GM23338 (cell line): Measurements from ENCODE around the gene SNX32. TPM values are rescaled to one million over a fixed set of nuclear protein-coding genes. Genes with fewer than 3 reads are reported as not detected.

ENCODE experiments used
- ATAC-seq: fragments of 200-7000 bp; cut with Tn5 transposase; 3 replicates; pipeline ENCODE4 v1.9.1; 2020
- DNase-seq: peaks from one replicate; pipeline ENCODE4 v3.0.0-alpha.2; 2015; ENCODE audit warnings: low spot score
- H2AFZ ChIP-seq: fragments of 200-600 bp; sonication (generic); 2 replicates; pipeline ENCODE4 v1.8.0; 2016; ENCODE audit warnings: antibody characterized with exemption, mild to moderate bottlenecking, moderate library complexity
- H3F3A ChIP-seq: fragments of 200-600 bp; sonication (generic); replicated peaks from 2 replicates; pipeline ENCODE4 v1.8.0; 2017; ENCODE audit warnings: antibody characterized with exemption, mixed run types, low read depth
- H3K27ac ChIP-seq: fragments of 200-600 bp; sonication (generic); 2 replicates; pipeline ENCODE4 v1.6.1; 2016; ENCODE audit warnings: low read depth
- H3K27me3 ChIP-seq: fragments of 200-600 bp; sonication (generic); 2 replicates; pipeline ENCODE4 v1.8.0; 2016; ENCODE audit warnings: mild to moderate bottlenecking, mixed run types, moderate library complexity; ENCODE audit not compliant: insufficient read depth
- H3K36me3 ChIP-seq: fragments of 200-600 bp; sonication (generic); 2 replicates; pipeline ENCODE4 v1.8.0; 2016; ENCODE audit warnings: mild to moderate bottlenecking; ENCODE audit not compliant: insufficient read depth
- H3K4me1 ChIP-seq: fragments of 200-600 bp; sonication (generic); 2 replicates; pipeline ENCODE4 v1.8.0; 2016; ENCODE audit warnings: mild to moderate bottlenecking, moderate library complexity; ENCODE audit not compliant: insufficient read depth
- H3K4me2 ChIP-seq: fragments of 200-600 bp; sonication (generic); 2 replicates; pipeline ENCODE4 v1.7.1; 2017; ENCODE audit warnings: mixed run types
- H3K4me3 ChIP-seq: fragments of 200-600 bp; sonication (generic); 2 replicates; pipeline ENCODE4 v1.6.1; 2016; ENCODE audit warnings: mixed run types
- H3K79me2 ChIP-seq: fragments of 200-600 bp; sonication (generic); replicated peaks from 2 replicates; pipeline ENCODE4 v1.8.0; 2017; ENCODE audit warnings: mild to moderate bottlenecking; ENCODE audit not compliant: insufficient read depth
- H3K9me2 ChIP-seq: fragments of 200-600 bp; sonication (generic); 2 replicates; pipeline ENCODE4 v1.8.0; 2017; ENCODE audit not compliant: insufficient read depth
- H4K20me1 ChIP-seq: fragments of 200-600 bp; sonication (generic); replicated peaks from 2 replicates; pipeline ENCODE4 v1.8.0; 2017; ENCODE audit warnings: mild to moderate bottlenecking; ENCODE audit not compliant: insufficient read depth
- H3K27ac Mint-ChIP-seq: 2 replicates; pipeline ENCODE4 v1.8.0; 2020; ENCODE audit warnings: inconsistent platforms, mild to moderate bottlenecking, moderate library complexity, mixed read lengths
- H3K27me3 Mint-ChIP-seq: 3 replicates; pipeline ENCODE4 v1.8.0; 2022; ENCODE audit warnings: low read depth, mild to moderate bottlenecking, moderate library complexity, mixed read lengths, inconsistent platforms; ENCODE audit not compliant: insufficient read depth, poor library complexity
- H3K36me3 Mint-ChIP-seq: 3 replicates; pipeline ENCODE4 v1.8.0; 2021; ENCODE audit warnings: low read depth, mild to moderate bottlenecking, inconsistent platforms, moderate library complexity, mixed read lengths
- H3K4me1 Mint-ChIP-seq: 3 replicates; pipeline ENCODE4 v1.8.0; 2020; ENCODE audit warnings: mild to moderate bottlenecking, inconsistent platforms, mixed read lengths
- H3K4me3 Mint-ChIP-seq: 3 replicates; pipeline ENCODE4 v1.8.0; 2021; ENCODE audit warnings: moderate library complexity, mild to moderate bottlenecking, inconsistent platforms, mixed read lengths
- H3K9me3 Mint-ChIP-seq: 3 replicates; pipeline ENCODE4 v1.8.0; 2020; ENCODE audit warnings: moderate library complexity, mild to moderate bottlenecking, inconsistent platforms, mixed read lengths
- NANOG ChIP-seq: IDR thresholded peaks from 2 replicates; pipeline ENCODE4 v1.6.1; 2016; ENCODE audit warnings: antibody characterized with exemption, borderline replicate concordance
- POLR2AphosphoS5 ChIP-seq: IDR thresholded peaks from 2 replicates; pipeline ENCODE4 v1.6.1; 2016; ENCODE audit warnings: antibody characterized with exemption, low read depth
- REST ChIP-seq: IDR thresholded peaks from one replicate; pipeline ENCODE4 v1.6.1; 2018; ENCODE audit warnings: antibody characterized with exemption; ENCODE audit not compliant: unreplicated experiment
- STAT1 ChIP-seq: IDR thresholded peaks from one replicate; pipeline ENCODE4 v1.6.1; 2016; ENCODE audit warnings: antibody characterized with exemption; ENCODE audit not compliant: unreplicated experiment
- ZNF114 ChIP-seq: fragments of 250-450 bp; sonication (Bioruptor Pico); IDR thresholded peaks from 2 replicates; pipeline ENCODE4 v1.5.0; 2020; ENCODE audit warnings: mild to moderate bottlenecking, moderate library complexity
- ZNF331 ChIP-seq: fragments of 250-450 bp; sonication (Bioruptor Pico); IDR thresholded peaks from 2 replicates; pipeline ENCODE4 v1.5.0; 2020; ENCODE audit warnings: low read depth, mild to moderate bottlenecking, moderate library complexity
- ZNF462 ChIP-seq: fragments of 250-450 bp; sonication (Bioruptor Pico); IDR thresholded peaks from 2 replicates; pipeline ENCODE4 v1.5.0; 2020; ENCODE audit warnings: mild to moderate bottlenecking, moderate library complexity
- polyA plus RNA-seq: library from polyadenylated mRNA; unstranded; fragments of >200 nt; fragmentation: Nextera tagmentation; extraction: Ambion mirVana; gene quantifications from 2 replicates; pipeline ENCODE4 v1.2.1, GENCODE V29; 2016
- total RNA-seq: library from RNA; depleted of rRNA; stranded (reverse); fragments of >200 nt; shearing (Covaris generic); gene quantifications from 2 replicates; pipeline ENCODE4 v1.2.3, GENCODE V29; 2014

The SNX32 gene
- total and polyA plus RNA-seq, 2 experiments from 2014 or later: 0.49 to 1.2 TPM

GRCh38 chr11:65883058-65883761 is 49.4 kb downstream of the SNX32 start:
- H3K27me3 ChIP-seq: no peaks in the 10 kb centered on the region
- H4K20me1 ChIP-seq: peaks cover 18% of the 10 kb centered on the region; the same call in 1 of the 2 replicates
- H3K4me3 ChIP-seq: no peak overlapping the region
- no peak for TF ChIP-seq ZNF114 (CRISPR knock-in tag)
- H3K4me1 ChIP-seq: peaks cover 7% of the 10 kb centered on the region; the same call in 1 of the 2 replicates
- ATAC-seq (no peak), DNase-seq (no peak)
- peaks cover 24% of the 10 kb centered on the region for H3F3A ChIP-seq
- H3K27ac ChIP-seq: no peak overlapping the region
- H2AFZ ChIP-seq: no peak overlapping the region
- H3K9me2 ChIP-seq: no peaks in the 10 kb centered on the region
- peaks cover 14% of the 10 kb centered on the region; the same call in 1 of the 2 replicates for H3K36me3 ChIP-seq
- Mint-ChIP-seq H3K36me3 (peaks cover 45% of the 10 kb centered on the region), H3K4me1 (peaks cover 13% of the 10 kb centered on the region), H3K27ac (no peak overlapping the region), H3K9me3 (peaks cover 2% of the 10 kb centered on the region; the same call in 1 of the 3 replicates), H3K27me3 (peaks cover 13% of the 10 kb centered on the region), H3K4me3 (no peak overlapping the region; the same call in 2 of the 3 replicates)
- H3K4me2 ChIP-seq: no peak overlapping the region
- 0 out of 2 replicates have a peak, but pooled peaks cover 9% of the 10 kb centered on the region for H3K79me2 ChIP-seq

- peaks cover 45% of the 10 kb centered on the region for H3K36me3 Mint-ChIP-seq
- H3K4me1 Mint-ChIP-seq: peaks cover 15% of the 10 kb centered on the region
- H4K20me1 ChIP-seq: peaks cover 18% of the 10 kb centered on the region; the same call in 1 of the 2 replicates
- H3K9me3 Mint-ChIP-seq: peaks cover 2% of the 10 kb centered on the region; the same call in 1 of the 3 replicates
- H3K4me1 ChIP-seq: peaks cover 9% of the 10 kb centered on the region
- H3K27ac Mint-ChIP-seq: no peak overlapping the region
- 0 out of 2 replicates have a peak, but pooled peaks cover 9% of the 10 kb centered on the region for H3K79me2 ChIP-seq
- no peak overlapping the region for H3K4me2 ChIP-seq
- H3K27me3 Mint-ChIP-seq: peaks cover 14% of the 10 kb centered on the region
- DNase-seq: no peak
- peaks cover 29% of the 10 kb centered on the region for H3F3A ChIP-seq
- no peak for ATAC-seq
- H3K4me3 Mint-ChIP-seq: no peak overlapping the region; the same call in 2 of the 3 replicates
- peaks cover under 1% of the 10 kb centered on the region; the same call in 1 of the 2 replicates for H3K27me3 ChIP-seq
- peaks cover 14% of the 10 kb centered on the region; the same call in 1 of the 2 replicates for H3K36me3 ChIP-seq
- no peak overlapping the region for H3K4me3 ChIP-seq
- H3K9me2 ChIP-seq: no peaks in the 10 kb centered on the region
- no peak overlapping the region for H3K27ac ChIP-seq
- TF ChIP-seq ZNF462 (CRISPR knock-in tag): no peak
- no peak for TF ChIP-seq REST
- TF ChIP-seq ZNF331: no peak
- TF ChIP-seq NANOG: no peak
- no peak for TF ChIP-seq ZNF114 (CRISPR knock-in tag)
- no peak for TF ChIP-seq STAT1
- no peak for TF ChIP-seq POLR2AphosphoS5
- H2AFZ ChIP-seq: no peak overlapping the region
These were observed 50.3 kb downstream of the SNX32 start for GRCh38 chr11:65883786-65884715.
